ENCODE results near the gene CRYL1.
"Not testable (repeated sequence)": the region's sequence is repeated elsewhere in the genome, so short reads cannot be mapped to it uniquely, and the experiment has no call there.

Gene CRYL1

GRCh38 chr13:20442375-20442774, 83.3 kb downstream of the CRYL1 start:
- H3K27ac ChIP-seq: peak overlapping the region; percentile 57

GRCh38 chr13:20441879-20442278, 83.8 kb downstream of the CRYL1 start:
- TF ChIP-seq ZFX (IDR thresholded peaks at IDR 0.05; ENCODE audit: borderline replicate concordance) (no peak), CTCF (IDR thresholded peaks at IDR 0.05) (no peak)
- peak overlapping the region; percentile 57 for H3K27ac ChIP-seq

More at GRCh38 chr13:20442375-20442774, 83.3 kb downstream of the CRYL1 start:
- TF ChIP-seq CTCF (IDR thresholded peaks at IDR 0.05): no peak
- TF ChIP-seq ZFX (IDR thresholded peaks at IDR 0.05; ENCODE audit: borderline replicate concordance): no peak

- TF ChIP-seq ZFX (IDR thresholded peaks at IDR 0.05; ENCODE audit: borderline replicate concordance) (no peak), CTCF (IDR thresholded peaks at IDR 0.05) (no peak)
- H3K27ac ChIP-seq: no peak overlapping the region
These were observed 84.6 kb downstream of the CRYL1 start for GRCh38 chr13:20441056-20441455.

- H3K27ac ChIP-seq: no peak overlapping the region
- TF ChIP-seq ZFX (IDR thresholded peaks at IDR 0.05; ENCODE audit: borderline replicate concordance): no peak
- no peak for TF ChIP-seq CTCF (IDR thresholded peaks at IDR 0.05)
These were observed 86.4 kb downstream of the CRYL1 start for GRCh38 chr13:20439261-20439660.

- TF ChIP-seq ZFX (IDR thresholded peaks at IDR 0.05; ENCODE audit: borderline replicate concordance) (no peak), CTCF (IDR thresholded peaks at IDR 0.05) (no peak)
- no peak overlapping the region for H3K27ac ChIP-seq
These were observed 86.9 kb downstream of the CRYL1 start for GRCh38 chr13:20438801-20439200.

GRCh38 chr13:20436505-20436904, 89.2 kb downstream of the CRYL1 start:
- no peak for TF ChIP-seq ZFX (IDR thresholded peaks at IDR 0.05; ENCODE audit: borderline replicate concordance)
- no peak for TF ChIP-seq CTCF (IDR thresholded peaks at IDR 0.05)
- H3K27ac ChIP-seq: no peak overlapping the region

GRCh38 chr13:20435616-20436368, 89.9 kb downstream of the CRYL1 start:
- no peak overlapping the region for H3K27ac ChIP-seq
- TF ChIP-seq CTCF (IDR thresholded peaks at IDR 0.05) (no peak), ZFX (IDR thresholded peaks at IDR 0.05; ENCODE audit: borderline replicate concordance) (no peak)

- H3K27ac ChIP-seq: not testable (repeated sequence)
These were observed 91.4 kb downstream of the CRYL1 start for GRCh38 chr13:20434210-20434609.
